HL-60 (cell line): ENCODE data around the gene PSMD1.

Source experiments
- CTCF ChIP-seq: IDR thresholded peaks from one replicate; pipeline ENCODE4 v1.5.1; 2011; ENCODE audit warnings: low read length, control low read depth, inconsistent platforms; ENCODE audit not compliant: insufficient read depth
- POLR2AphosphoS5 ChIP-seq: IDR thresholded peaks from 2 replicates; pipeline ENCODE4 v1.6.1; 2012; ENCODE audit warnings: low read depth
- REST ChIP-seq: IDR thresholded peaks from 2 replicates; pipeline ENCODE4 v1.6.1; 2012; ENCODE audit warnings: low read depth; ENCODE audit not compliant: insufficient replicate concordance
- SPI1 ChIP-seq: IDR thresholded peaks from 2 replicates; pipeline ENCODE4 v1.6.1; 2012; ENCODE audit warnings: low read depth, mild to moderate bottlenecking, borderline replicate concordance

- no peak for TF ChIP-seq CTCF
- no peak for TF ChIP-seq POLR2AphosphoS5
- TF ChIP-seq SPI1, result peak; percentile 43; the same call in 1 of the 2 replicates
- no peak for TF ChIP-seq REST
These were observed 78.4 kb downstream of the PSMD1 start for GRCh38 chr2:231134910-231135655.
